K562 (cell line): ENCODE measurements around the gene AMOTL1.

Experiments used
- ARHGAP35 ChIP-seq: fragments of 450-650 bp; IDR thresholded peaks from 2 replicates; pipeline ENCODE4 v1.6.1; 2018; ENCODE audit not compliant: partially characterized antibody
- CAMTA2 ChIP-seq: fragments of 250-450 bp; sonication (Bioruptor Pico); conservative IDR thresholded peaks from 2 replicates; pipeline ENCODE4 v1.5.1; 2022
- CHD4 ChIP-seq: fragments of 200-600 bp; sonication (generic); IDR thresholded peaks from 3 replicates; pipeline ENCODE4 v1.6.1; 2012; ENCODE audit warnings: low read depth, mild to moderate bottlenecking, mixed read lengths, low read length, inconsistent platforms; ENCODE audit not compliant: insufficient read depth, insufficient replicate concordance, poor library complexity, severe bottlenecking
- CTCF ChIP-seq, 3 experiments: IDR thresholded peaks in 2 of 3; conservative IDR thresholded peaks in 1 of 3; 2 replicates each; pipeline ENCODE4 v1.5.1; 2011 to 2012; ENCODE audit warnings: low read length in 3 of 3, mild to moderate bottlenecking in 3 of 3, control low read depth in 2 of 3, improper control_type of control experiment in 1 of 3, inconsistent platforms in 1 of 3, low read depth in 1 of 3, mixed read lengths in 1 of 3, moderate library complexity in 1 of 3; ENCODE audit not compliant: insufficient read depth in 2 of 3
- E2F3 ChIP-seq: fragments of 250-450 bp; sonication (Bioruptor Pico); IDR thresholded peaks from 2 replicates; pipeline ENCODE4 v1.4.0; 2020; ENCODE audit warnings: mild to moderate bottlenecking
- ELK1 ChIP-seq: sonication (generic); formaldehyde crosslinking; IDR thresholded peaks from 2 replicates; pipeline ENCODE4 v1.8.1; 2022; ENCODE audit warnings: missing genetic modification reagents
- GABPA ChIP-seq: fragments of 200-800 bp; sonication (Bioruptor generic); conservative IDR thresholded peaks from 2 replicates; pipeline ENCODE4 v1.6.1; 2016; ENCODE audit warnings: low read depth, missing genetic modification characterization, missing compliant biosample characterization
- POLR2A ChIP-seq: fragments of 450-650 bp; conservative IDR thresholded peaks from 2 replicates; pipeline ENCODE4 v1.6.1; 2016
- PURB ChIP-seq: sonication (generic); formaldehyde crosslinking; IDR thresholded peaks from 2 replicates; pipeline ENCODE4 v1.9.0; 2021; ENCODE audit warnings: low read depth, mild to moderate bottlenecking, missing genetic modification reagents
- STAT6 ChIP-seq: sonication (generic); formaldehyde crosslinking; IDR thresholded peaks from 2 replicates; pipeline ENCODE4 v1.8.1; 2023; ENCODE audit warnings: mild to moderate bottlenecking, missing genetic modification reagents
- USF2 ChIP-seq: sonication (generic); formaldehyde crosslinking; IDR thresholded peaks from 2 replicates; pipeline ENCODE4 v1.5.0; 2020; ENCODE audit warnings: missing genetic modification reagents
- YY1 ChIP-seq, 3 experiments: IDR thresholded peaks; 2 replicates each; pipeline ENCODE4 v1.6.1; 2011; ENCODE audit warnings: low read length in 2 of 3, mild to moderate bottlenecking in 2 of 3, moderate library complexity in 2 of 3, borderline replicate concordance in 1 of 3, control low read depth in 1 of 3, low read depth in 1 of 3; ENCODE audit not compliant: insufficient read depth in 3 of 3, insufficient replicate concordance in 2 of 3, control insufficient read depth in 1 of 3, insufficient read length in 1 of 3; ENCODE audit errors: extremely low read depth in 1 of 3
- ZNF121 ChIP-seq: sonication (generic); formaldehyde crosslinking; conservative IDR thresholded peaks from 2 replicates; pipeline ENCODE4 v1.8.0; 2022; ENCODE audit warnings: missing genetic modification reagents
- ZNF639 ChIP-seq, 2 experiments: fragments of 200-800 bp in 1 of 2; sonication (Bioruptor generic) in 1 of 2; sonication (generic) in 1 of 2; formaldehyde crosslinking in 1 of 2; IDR thresholded peaks in 1 of 2; conservative IDR thresholded peaks in 1 of 2; 2 replicates each; pipeline versions ENCODE4 v1.5.0 to v1.6.1; 2016 to 2020; ENCODE audit warnings: missing compliant biosample characterization in 1 of 2, missing genetic modification characterization in 1 of 2, missing genetic modification reagents in 1 of 2

- no peak for TF ChIP-seq YY1 (IDR thresholded peaks at IDR 0.05; ENCODE audit: borderline replicate concordance in 1 of 3, control insufficient read depth in 1 of 3, extremely low read depth in 1 of 3, insufficient read depth in 3 of 3, insufficient read length in 1 of 3, insufficient replicate concordance in 2 of 3, low read depth in 1 of 3, low read length in 2 of 3)
- no peak for TF ChIP-seq ZNF639 (CRISPR knock-in tag; conservative IDR thresholded peaks at IDR 0.05 in 1 of 2, IDR thresholded peaks at IDR 0.05 in 1 of 2)
- TF ChIP-seq POLR2A, result no peak
- TF ChIP-seq ARHGAP35, result no peak
- no peak for TF ChIP-seq STAT6 (CRISPR knock-in tag)
- no peak for TF ChIP-seq USF2 (CRISPR knock-in tag)
- TF ChIP-seq ELK1 (CRISPR knock-in tag), result no peak
- TF ChIP-seq ZNF121 (CRISPR knock-in tag), result no peak
- TF ChIP-seq GABPA (tag), result no peak
- TF ChIP-seq CHD4, result no peak
- TF ChIP-seq CAMTA2 (CRISPR knock-in tag), result no peak
- TF ChIP-seq PURB (CRISPR knock-in tag), result no peak
- no peak for TF ChIP-seq E2F3
- TF ChIP-seq CTCF (IDR thresholded peaks at IDR 0.05 in 2 of 3, conservative IDR thresholded peaks at IDR 0.05 in 1 of 3; ENCODE audit: insufficient read depth in 2 of 3, low read depth in 1 of 3, low read length in 3 of 3), result no peak
Observed at GRCh38 chr11:94825481-94825880, 57.3 kb downstream of the AMOTL1 start.
